GM12878 (cell line): ENCODE data around the gene TGM2. TPM values are rescaled to one million over a fixed set of nuclear protein-coding genes. Genes with fewer than 3 reads are reported as not detected.

ENCODE experiments used
- ATAC-seq: fragments of 200-7000 bp; cut with Tn5 transposase; 3 replicates; pipeline ENCODE4 v1.9.1; 2020; ENCODE audit warnings: mild to moderate bottlenecking, moderate library complexity
- BruUV-seq: library from RNA; stranded (reverse); fragments of 400-500 nt; replicated peaks from 2 replicates; lab custom pipeline; 2021; lab: Mats Ljungman, UMichigan
- CTCF ChIA-PET: fragments of 300-600 bp; sonication (Branson Sonifier 250); formaldehyde crosslinking; extraction: SDS; loops from one replicate; lab custom pipeline; 2021; ENCODE audit warnings: inconsistent platforms; lab: Yijun Ruan, JAX
- POLR2A ChIA-PET: fragments of 350-600 bp; formaldehyde crosslinking; extraction: SDS; loops from one replicate; lab custom pipeline; 2021; ENCODE audit warnings: inconsistent platforms; lab: Charles Lee
- RAD21 ChIA-PET: fragments of 300-600 bp; sonication (Branson Sonifier 250); formaldehyde crosslinking; loops from one replicate; lab custom pipeline; 2023; ENCODE audit warnings: antibody characterized with exemption; ENCODE audit not compliant: unreplicated experiment; lab: Charles Lee
- SMC1A ChIA-PET: fragments of 300-600 bp; sonication (Branson Sonifier 250); formaldehyde crosslinking; loops from one replicate; lab custom pipeline; 2023; ENCODE audit not compliant: unreplicated experiment, uncharacterized antibody; lab: Charles Lee
- DNase-seq: peaks from one replicate; pipeline ENCODE4 v3.0.0-alpha.2; 2011; ENCODE audit warnings: low read depth, low spot score
- FAIRE-seq: peaks from 3 replicates; lab custom pipeline; 2011; peaks lifted over from hg19 to GRCh38; lab: Jason Lieb, UNC
- H2AFZ ChIP-seq: 2 replicates; pipeline ENCODE4 v1.6.0; 2011; ENCODE audit warnings: low read depth, low read length, control low read depth; ENCODE audit not compliant: control insufficient read depth
- H3K27ac ChIP-seq: 2 replicates; pipeline ENCODE4 v1.5.1; 2011; ENCODE audit warnings: control low read depth; ENCODE audit not compliant: control insufficient read depth, insufficient read depth
- H3K27me3 ChIP-seq, 2 experiments: replicated peaks in 1 of 2; 2 replicates each; pipeline versions ENCODE4 v1.6.0 to v1.6.1; 2011; ENCODE audit warnings: low read length in 1 of 2; ENCODE audit not compliant: control insufficient read depth in 2 of 2, insufficient read depth in 2 of 2
- H3K36me3 ChIP-seq, 2 experiments: 2 replicates each; pipeline ENCODE4 v1.5.1; 2011; ENCODE audit warnings: low read length in 1 of 2; ENCODE audit not compliant: control insufficient read depth in 2 of 2, insufficient read depth in 2 of 2
- H3K4me1 ChIP-seq: 2 replicates; pipeline ENCODE4 v1.6.1; 2011; ENCODE audit warnings: mild to moderate bottlenecking, low read length, moderate library complexity, mixed read lengths; ENCODE audit not compliant: control insufficient read depth, insufficient read depth
- H3K4me2 ChIP-seq: 2 replicates; pipeline ENCODE4 v1.6.0; 2011; ENCODE audit warnings: control low read depth; ENCODE audit not compliant: control insufficient read depth, insufficient read depth
- H3K4me3 ChIP-seq: fragments of 200-600 bp; sonication (generic); 2 replicates; pipeline ENCODE4 v1.5.1; 2016
- H3K79me2 ChIP-seq: 2 replicates; pipeline ENCODE4 v1.6.0; 2011; ENCODE audit warnings: low read length; ENCODE audit not compliant: control insufficient read depth, insufficient read depth
- H3K9ac ChIP-seq: 2 replicates; pipeline ENCODE4 v1.8.0; 2011; ENCODE audit warnings: low read length, control low read depth, mixed read lengths; ENCODE audit not compliant: control insufficient read depth, insufficient read depth
- H3K9me3 ChIP-seq: replicated peaks from 3 replicates; pipeline ENCODE4 v1.5.1; 2011; ENCODE audit warnings: mild to moderate bottlenecking, low read length; ENCODE audit not compliant: control insufficient read depth, insufficient read depth
- H4K20me1 ChIP-seq: 2 replicates; pipeline ENCODE4 v1.6.0; 2011; ENCODE audit not compliant: control insufficient read depth, insufficient read depth
- BRCA1 ChIP-seq: IDR thresholded peaks from 2 replicates; pipeline ENCODE4 v1.6.1; 2011; ENCODE audit warnings: low read depth, low read length, improper control_type of control experiment
- CHD4 ChIP-seq: fragments of 200-600 bp; sonication (generic); IDR thresholded peaks from 2 replicates; pipeline ENCODE4 v1.6.1; 2016; ENCODE audit warnings: mild to moderate bottlenecking
- JUND ChIP-seq: IDR thresholded peaks from 2 replicates; pipeline ENCODE4 v1.6.1; 2012; ENCODE audit warnings: low read depth, mild to moderate bottlenecking, low read length, improper control_type of control experiment, moderate library complexity
- SMAD5 ChIP-seq: IDR thresholded peaks from 2 replicates; pipeline ENCODE4 v1.6.1; 2016; ENCODE audit warnings: antibody characterized with exemption, low read depth
- SRF ChIP-seq, 2 experiments: IDR thresholded peaks; 2 replicates each; pipeline ENCODE4 v1.6.1; 2011; ENCODE audit warnings: low read depth in 2 of 2, low read length in 2 of 2, mild to moderate bottlenecking in 1 of 2, moderate library complexity in 1 of 2
- TBL1XR1 ChIP-seq: IDR thresholded peaks from 2 replicates; pipeline ENCODE4 v1.6.1; 2012; ENCODE audit warnings: low read depth, low read length, improper control_type of control experiment
- WRNIP1 ChIP-seq: IDR thresholded peaks from 2 replicates; pipeline ENCODE4 v1.6.1; 2011; ENCODE audit warnings: low read depth, low read length, improper control_type of control experiment, borderline replicate concordance
- ZNF384 ChIP-seq: IDR thresholded peaks from 2 replicates; pipeline ENCODE4 v1.6.1; 2012; ENCODE audit warnings: low read depth, mild to moderate bottlenecking, low read length, improper control_type of control experiment, borderline replicate concordance
- WGBS: methylation state at CpG from one replicate; pipeline ENCODE4 v1.1.6; 2016; ENCODE audit warnings: low lambda C conversion rate; ENCODE audit not compliant: insufficient replicate concordance, insufficient coverage; ENCODE audit errors: missing lambda C conversion rate; 5-methylcytosine and 5-hydroxymethylcytosine counted together
- in situ Hi-C: fragments of 300-500 bp; cut with MboI; formaldehyde crosslinking; loops from 9 replicates; pipeline ENCODE4 v1.14.3; 2018; ENCODE audit warnings: mixed read lengths
- intact Hi-C: fragments of 100-400 bp; cut with micrococcal nuclease; formaldehyde crosslinking; loops from one replicate; pipeline ENCODE4 v1.14.2; 2022; ENCODE audit not compliant: unreplicated experiment
- polyA plus RNA-seq, 11 experiments: library from polyadenylated mRNA; depleted of rRNA in 4 of 11; unstranded in 6 of 11; stranded (reverse) in 5 of 11; fragments of >200 nt; fragmentation: Nextera tagmentation in 4 of 11; fragmentation: Illumina TruSeq in 1 of 11; extraction: Ambion mirVana in 4 of 11; extraction: Trizol in 1 of 11; gene quantifications; 1 replicate in 1 of 11; 2 replicates in 10 of 11; pipeline versions ENCODE4 v1.2.1 to v1.2.3, GENCODE V29; 2011 to 2016; ENCODE audit warnings: inconsistent platforms in 2 of 11, missing spikeins in 2 of 11, low read depth in 1 of 11
- total RNA-seq, 4 experiments: library from RNA; depleted of rRNA in 3 of 4; stranded (reverse); fragments of >200 nt in 3 of 4; fragmentation: Illumina TruSeq in 1 of 4; extraction: Trizol in 1 of 4; gene quantifications; 2 replicates each; pipeline versions ENCODE4 v1.2.1 to v1.2.3, GENCODE V29; 2013 to 2021
- TF ChIP-seq, protein P1 (sequence below): fragments of 450-650 bp; IDR thresholded peaks from 2 replicates; pipeline ENCODE4 v1.6.1; 2014; ENCODE audit warnings: mild to moderate bottlenecking
- TF ChIP-seq, protein P2 (sequence below), 3 experiments: IDR thresholded peaks in 2 of 3; conservative IDR thresholded peaks in 1 of 3; 2 replicates each; pipeline ENCODE4 v1.5.1; 2011; ENCODE audit warnings: low read depth in 3 of 3, low read length in 3 of 3, mild to moderate bottlenecking in 3 of 3, control low read depth in 2 of 3, moderate library complexity in 2 of 3, inconsistent platforms in 1 of 3, mixed read lengths in 1 of 3; ENCODE audit not compliant: control insufficient read depth in 2 of 3, insufficient read depth in 1 of 3; ENCODE audit errors: extremely low read depth in 1 of 3

The TGM2 gene
- total and polyA plus RNA-seq, 10 of the 15 experiments (the other 5 are each of a cell fraction or from before 2014, with no cell fraction given), result 0.11 to 1.9 (median 0.51) TPM

DNA sequence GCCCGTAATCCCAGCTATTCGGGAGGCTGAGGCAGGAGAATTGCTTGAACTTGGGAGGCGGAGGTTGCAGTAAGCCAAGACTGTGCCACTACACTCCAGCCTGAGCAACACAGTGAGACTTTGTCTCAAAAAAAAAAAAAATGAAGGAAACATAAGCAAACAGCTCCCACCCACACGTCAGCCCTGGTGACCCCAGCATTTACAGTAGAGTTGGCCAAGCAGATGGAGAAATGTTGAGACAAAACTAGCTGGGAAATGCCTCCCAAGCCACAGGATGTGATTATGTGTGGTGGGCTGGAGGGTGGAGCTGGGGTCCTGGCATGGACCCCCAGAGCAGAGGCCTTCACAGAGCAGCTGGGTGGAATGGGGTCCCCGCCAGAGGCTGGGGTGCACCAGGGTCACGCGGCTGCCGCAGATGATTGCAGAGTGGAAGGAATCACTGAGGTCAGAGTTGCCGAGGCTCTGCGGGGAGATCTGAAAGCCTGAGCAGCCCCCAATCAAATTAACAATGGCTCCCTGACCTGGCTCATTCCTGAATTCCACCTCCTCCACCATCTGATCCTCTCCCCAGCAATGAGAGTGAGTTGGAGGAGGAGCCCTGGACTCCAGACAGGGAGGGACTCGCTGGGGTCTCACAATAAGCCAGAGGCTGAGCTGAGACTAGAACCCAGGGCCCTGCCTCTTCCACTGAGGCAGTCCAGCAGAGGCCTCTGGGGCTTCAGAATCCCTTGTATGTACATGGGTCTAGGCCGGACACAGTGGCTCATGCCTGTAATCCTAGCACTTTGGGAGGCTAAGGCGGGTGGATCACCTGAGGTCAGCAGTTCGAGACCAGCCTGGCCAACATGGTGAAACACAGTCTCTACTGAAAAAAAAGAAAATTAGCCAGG is 34.7 kb upstream of the TGM2 start:
- ChIA-PET POLR2A (interaction anchor here (0.6 kb wide), 2 partner anchors 113 to 249 kb away, joined by 4 read pairs; no protein-coding TSS in a partner anchor), SMC1A (no interaction called here), RAD21 (no interaction called here), CTCF (no interaction called here)
- H3K36me3 ChIP-seq, result no peaks in the 10 kb centered on the region
- H2AFZ ChIP-seq, result no peak overlapping the region
- WGBS, result 65% methylated on average over 13 of the region's 14 CpGs
- intact Hi-C loops (no loop called here), in situ Hi-C loops (no loop called here)
- H4K20me1 ChIP-seq, result no peaks in the 10 kb centered on the region
- no peak overlapping the region for H3K27ac ChIP-seq
- H3K4me2 ChIP-seq, result no peak overlapping the region
- no peak for FAIRE-seq
- H3K27me3 ChIP-seq, result no peaks in the 10 kb centered on the region; a peak in 1 of 4 replicates
- DNase-seq, result no peak
- no peak for ATAC-seq
- H3K9me3 ChIP-seq, result no peaks in the 10 kb centered on the region
- no peaks in the 10 kb centered on the region; the same call in 1 of the 2 replicates for H3K4me1 ChIP-seq
- H3K4me3 ChIP-seq, result no peak overlapping the region
- H3K9ac ChIP-seq, result no peak overlapping the region
- BruUV-seq, result no TSS peak
- no peaks in the 10 kb centered on the region for H3K79me2 ChIP-seq
- TF ChIP-seq BRCA1 (no peak), ZNF384 (no peak), JUND (no peak), SRF (IDR thresholded peaks at IDR 0.05; ENCODE audit: low read depth in 2 of 2, low read length in 2 of 2) (no peak), CHD4 (no peak), SMAD5 (no peak), WRNIP1 (no peak), TBL1XR1 (no peak)
- TF ChIP-seq, protein P1, sequence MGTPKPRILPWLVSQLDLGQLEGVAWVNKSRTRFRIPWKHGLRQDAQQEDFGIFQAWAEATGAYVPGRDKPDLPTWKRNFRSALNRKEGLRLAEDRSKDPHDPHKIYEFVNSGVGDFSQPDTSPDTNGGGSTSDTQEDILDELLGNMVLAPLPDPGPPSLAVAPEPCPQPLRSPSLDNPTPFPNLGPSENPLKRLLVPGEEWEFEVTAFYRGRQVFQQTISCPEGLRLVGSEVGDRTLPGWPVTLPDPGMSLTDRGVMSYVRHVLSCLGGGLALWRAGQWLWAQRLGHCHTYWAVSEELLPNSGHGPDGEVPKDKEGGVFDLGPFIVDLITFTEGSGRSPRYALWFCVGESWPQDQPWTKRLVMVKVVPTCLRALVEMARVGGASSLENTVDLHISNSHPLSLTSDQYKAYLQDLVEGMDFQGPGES, result no peak
- TF ChIP-seq, protein P2, sequence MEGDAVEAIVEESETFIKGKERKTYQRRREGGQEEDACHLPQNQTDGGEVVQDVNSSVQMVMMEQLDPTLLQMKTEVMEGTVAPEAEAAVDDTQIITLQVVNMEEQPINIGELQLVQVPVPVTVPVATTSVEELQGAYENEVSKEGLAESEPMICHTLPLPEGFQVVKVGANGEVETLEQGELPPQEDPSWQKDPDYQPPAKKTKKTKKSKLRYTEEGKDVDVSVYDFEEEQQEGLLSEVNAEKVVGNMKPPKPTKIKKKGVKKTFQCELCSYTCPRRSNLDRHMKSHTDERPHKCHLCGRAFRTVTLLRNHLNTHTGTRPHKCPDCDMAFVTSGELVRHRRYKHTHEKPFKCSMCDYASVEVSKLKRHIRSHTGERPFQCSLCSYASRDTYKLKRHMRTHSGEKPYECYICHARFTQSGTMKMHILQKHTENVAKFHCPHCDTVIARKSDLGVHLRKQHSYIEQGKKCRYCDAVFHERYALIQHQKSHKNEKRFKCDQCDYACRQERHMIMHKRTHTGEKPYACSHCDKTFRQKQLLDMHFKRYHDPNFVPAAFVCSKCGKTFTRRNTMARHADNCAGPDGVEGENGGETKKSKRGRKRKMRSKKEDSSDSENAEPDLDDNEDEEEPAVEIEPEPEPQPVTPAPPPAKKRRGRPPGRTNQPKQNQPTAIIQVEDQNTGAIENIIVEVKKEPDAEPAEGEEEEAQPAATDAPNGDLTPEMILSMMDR (IDR thresholded peaks at IDR 0.05 in 2 of 3, conservative IDR thresholded peaks at IDR 0.05 in 1 of 3; ENCODE audit: control insufficient read depth in 2 of 3, extremely low read depth in 1 of 3, insufficient read depth in 1 of 3, low read depth in 3 of 3, low read length in 3 of 3), result no peak
